ENCODE data around the gene PFDN2.
"Not testable (repeated sequence)": the region's sequence is repeated elsewhere in the genome, so short reads cannot be mapped to it uniquely, and the experiment has no call there.

PFDN2 gene

DNA sequence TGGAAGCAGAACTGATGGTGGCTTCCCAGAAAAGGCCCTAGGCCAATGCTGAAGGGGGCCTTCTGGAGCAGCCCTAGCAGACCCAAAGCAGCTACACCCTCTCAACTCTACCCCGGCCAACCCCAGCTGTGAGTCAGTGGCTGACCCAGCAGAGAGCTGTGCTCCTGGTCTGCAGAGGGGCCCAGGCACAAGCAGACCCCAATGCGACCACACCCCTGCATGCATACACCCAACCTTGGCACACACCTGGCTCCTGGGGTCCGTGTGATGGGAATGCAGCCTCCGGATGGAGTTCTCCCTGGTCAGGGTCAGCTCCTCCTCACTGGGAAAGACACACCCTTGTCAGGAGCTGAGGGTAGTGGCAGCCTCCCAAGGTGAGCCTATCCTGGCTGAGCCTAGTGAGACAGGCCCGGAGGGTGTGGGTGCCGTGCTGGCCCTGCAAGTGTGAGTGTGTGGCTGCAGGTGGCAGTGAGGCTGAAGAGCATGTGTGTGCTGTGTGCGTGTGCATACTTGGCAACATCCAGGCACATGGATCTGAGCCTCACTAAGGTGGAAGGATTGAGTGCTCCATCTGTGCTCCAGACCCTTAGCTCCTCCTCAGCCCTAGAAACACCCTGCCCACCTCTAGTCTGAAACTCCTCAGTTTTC is 44.2 kb downstream of the PFDN2 start:
- H3K9ac ChIP-seq (ENCODE audit: low read length), result no peak overlapping the region
- no peaks in the 10 kb centered on the region for H3K4me1 ChIP-seq (ENCODE audit: control insufficient read depth, low read depth, low read length)
- no peaks in the 10 kb centered on the region for H3K9me3 ChIP-seq (ENCODE audit: control insufficient read depth, low read depth, low read length)
- no peaks in the 10 kb centered on the region for H3K27me3 ChIP-seq (ENCODE audit: control insufficient read depth, insufficient read depth, low read length)
- no peak overlapping the region for H3K27ac ChIP-seq (ENCODE audit: low read length)
- no peaks in the 10 kb centered on the region for H3K36me3 ChIP-seq (ENCODE audit: control insufficient read depth, low read depth, low read length)
- H3K4me3 ChIP-seq (ENCODE audit: low read length), result no peak overlapping the region

DNA sequence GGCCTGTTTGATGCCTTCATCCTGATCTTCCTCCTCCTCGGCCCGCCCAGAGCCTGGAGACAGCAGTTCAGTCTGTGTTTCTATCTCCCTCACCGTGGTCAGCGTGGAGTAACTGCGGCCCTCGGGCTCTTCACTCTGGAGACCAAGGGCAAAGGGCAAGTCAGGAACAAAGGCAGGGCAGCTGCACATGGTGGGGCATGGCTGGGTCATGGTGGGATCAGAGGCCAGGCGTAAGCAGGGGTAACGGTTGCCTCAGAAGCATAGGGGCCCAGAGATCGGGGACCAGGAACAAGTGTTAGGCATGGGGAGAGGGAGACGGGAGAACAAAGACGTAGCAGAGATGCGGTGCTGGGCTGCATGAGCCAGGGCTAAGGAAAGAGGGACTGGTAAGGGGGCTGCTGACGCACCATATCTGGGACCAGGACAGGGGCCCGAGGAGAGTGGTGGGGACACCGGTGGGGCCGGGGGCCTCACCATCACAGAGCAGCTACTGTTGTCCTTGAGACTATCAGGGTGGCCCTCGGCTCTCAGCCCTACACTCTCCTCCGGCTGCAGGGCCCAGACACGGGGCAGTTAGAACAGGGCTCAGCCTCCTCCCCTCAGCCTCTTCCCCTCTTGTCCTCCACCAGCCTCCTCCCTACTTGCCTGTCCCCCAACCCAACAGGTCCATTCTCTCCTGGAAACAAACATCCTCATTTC is 44.9 kb downstream of the PFDN2 start:
- Histone ChIP-seq H3K4me3 (ENCODE audit: low read length) (no peak overlapping the region), H3K27ac (ENCODE audit: low read length) (no peak overlapping the region), H3K36me3 (ENCODE audit: control insufficient read depth, low read depth, low read length) (no peaks in the 10 kb centered on the region), H3K9me3 (ENCODE audit: control insufficient read depth, low read depth, low read length) (no peaks in the 10 kb centered on the region), H3K27me3 (ENCODE audit: control insufficient read depth, insufficient read depth, low read length) (no peaks in the 10 kb centered on the region), H3K4me1 (ENCODE audit: control insufficient read depth, low read depth, low read length) (no peaks in the 10 kb centered on the region), H3K9ac (ENCODE audit: low read length) (no peak overlapping the region)

DNA sequence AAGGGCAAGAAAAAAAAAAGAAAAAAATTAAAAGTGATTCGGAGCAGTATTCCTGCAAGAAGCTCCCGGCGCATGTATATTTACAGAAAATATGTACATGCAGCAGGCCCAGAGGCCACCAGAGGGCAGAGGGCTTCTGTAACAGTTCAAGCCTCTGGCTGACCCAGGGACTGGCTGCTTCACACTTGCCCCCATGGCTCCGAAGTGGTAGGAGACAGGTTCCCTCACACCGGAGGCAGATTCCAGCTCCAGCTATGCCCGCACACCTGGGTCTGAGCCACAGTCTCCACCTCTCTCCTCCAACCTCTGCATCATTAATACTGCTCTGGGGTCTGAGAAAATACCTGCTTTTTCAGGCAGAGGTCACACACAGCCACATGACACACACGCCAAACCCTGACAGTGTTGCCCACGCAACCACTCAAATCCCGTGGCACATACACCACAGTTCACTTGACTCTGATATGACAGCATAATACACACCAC is 45.9 kb downstream of the PFDN2 start:
- H3K4me1 ChIP-seq (ENCODE audit: control insufficient read depth, low read depth, low read length), result no peaks in the 10 kb centered on the region
- H3K36me3 ChIP-seq (ENCODE audit: control insufficient read depth, low read depth, low read length), result no peaks in the 10 kb centered on the region
- no peak overlapping the region for H3K4me3 ChIP-seq (ENCODE audit: low read length)
- no peaks in the 10 kb centered on the region for H3K9me3 ChIP-seq (ENCODE audit: control insufficient read depth, low read depth, low read length)
- no peaks in the 10 kb centered on the region for H3K27me3 ChIP-seq (ENCODE audit: control insufficient read depth, insufficient read depth, low read length)
- no peak overlapping the region for H3K9ac ChIP-seq (ENCODE audit: low read length)
- no peak overlapping the region for H3K27ac ChIP-seq (ENCODE audit: low read length)

DNA sequence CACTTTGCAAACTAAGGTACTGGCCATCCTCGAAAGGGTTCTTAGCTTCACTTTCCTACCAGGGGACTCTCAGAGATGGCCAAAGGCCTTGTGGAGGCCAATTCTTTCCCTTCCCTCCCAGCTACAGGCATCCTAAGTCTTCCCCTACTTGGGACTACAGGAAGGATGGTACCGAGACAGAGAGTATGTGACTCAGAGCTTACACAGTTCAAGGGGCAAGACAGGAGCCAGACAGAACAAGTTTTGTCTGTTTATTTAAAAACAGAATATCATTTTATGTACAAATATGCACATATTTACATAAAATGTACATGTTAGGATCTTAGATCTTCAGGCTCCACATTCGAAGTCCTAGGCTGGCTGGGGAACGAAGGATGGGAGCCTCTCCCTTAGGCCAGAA is 47.1 kb downstream of the PFDN2 start:
- Histone ChIP-seq H3K9me3 (ENCODE audit: control insufficient read depth, low read depth, low read length) (no peaks in the 10 kb centered on the region), H3K27ac (ENCODE audit: low read length) (no peak overlapping the region), H3K36me3 (ENCODE audit: control insufficient read depth, low read depth, low read length) (no peaks in the 10 kb centered on the region), H3K4me3 (ENCODE audit: low read length) (no peak overlapping the region), H3K4me1 (ENCODE audit: control insufficient read depth, low read depth, low read length) (no peaks in the 10 kb centered on the region), H3K9ac (ENCODE audit: low read length) (no peak overlapping the region), H3K27me3 (ENCODE audit: control insufficient read depth, insufficient read depth, low read length) (no peaks in the 10 kb centered on the region)

DNA sequence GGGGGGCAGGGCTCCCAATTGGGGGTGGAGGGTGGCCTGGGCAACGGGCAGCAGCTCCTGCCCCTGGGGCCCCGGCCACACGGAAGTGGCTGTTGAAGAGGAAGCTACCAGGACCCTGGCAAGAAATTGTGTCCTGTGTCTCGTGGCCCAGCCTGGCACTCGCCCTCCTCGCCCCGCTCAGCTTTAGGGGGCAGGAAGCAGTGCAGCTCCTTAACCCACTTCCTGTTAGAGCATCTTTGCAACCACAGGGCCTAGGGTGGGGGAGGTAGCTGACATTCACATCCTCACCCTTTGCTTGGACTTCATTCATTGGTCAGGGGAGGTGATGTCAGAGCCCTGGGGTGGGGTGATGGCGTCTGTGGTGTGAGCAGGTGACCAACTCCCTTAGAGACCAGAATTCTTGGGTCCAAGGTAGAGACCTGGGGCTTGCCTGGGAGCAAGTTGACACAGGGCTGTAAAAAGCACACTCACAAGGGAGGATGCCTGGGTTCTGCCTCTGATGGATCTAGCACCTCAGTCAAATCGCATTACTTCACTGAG is 48.0 kb downstream of the PFDN2 start, which contains the start of gene ARHGAP30:
Gene ARHGAP30, minus strand, starts transcription at position 161 of the 540 bp plus-strand sequence. CDS start 267 bp downstream, outside the sequence.
- H3K9me3 ChIP-seq (ENCODE audit: control insufficient read depth, low read depth, low read length), result no peaks in the 10 kb centered on the region
- H3K36me3 ChIP-seq (ENCODE audit: control insufficient read depth, low read depth, low read length), result no peaks in the 10 kb centered on the region
- no peak within 1 kb of the TSS for H3K4me3 ChIP-seq (ENCODE audit: low read length)
- H3K9ac ChIP-seq (ENCODE audit: low read length), result no peak within 1 kb of the TSS
- no peaks in the 10 kb centered on the region for H3K27me3 ChIP-seq (ENCODE audit: control insufficient read depth, insufficient read depth, low read length)
- no peaks in the 10 kb centered on the region for H3K4me1 ChIP-seq (ENCODE audit: control insufficient read depth, low read depth, low read length)
- no peak within 1 kb of the TSS for H3K27ac ChIP-seq (ENCODE audit: low read length)

DNA sequence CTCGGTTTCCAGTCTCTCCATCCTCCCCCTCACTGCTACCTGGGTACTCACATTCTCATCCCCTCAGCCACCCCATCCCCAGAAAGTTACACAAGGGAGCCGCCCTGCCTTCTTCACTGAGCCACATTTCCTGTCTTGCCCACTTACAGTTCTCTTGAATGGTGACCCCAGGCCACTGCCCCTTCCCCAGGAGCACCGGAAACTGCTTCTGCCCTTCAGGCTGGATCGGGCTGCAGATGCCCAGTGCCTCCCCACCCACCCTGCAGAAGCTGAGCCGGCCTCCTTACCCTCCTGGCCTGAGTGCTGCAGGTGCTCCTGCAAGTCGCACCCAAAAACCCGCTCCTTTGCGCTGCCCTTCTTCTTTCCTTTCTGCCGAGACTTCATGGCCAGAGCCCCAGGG is 48.6 kb downstream of the PFDN2 start:
- no peak overlapping the region for H3K4me3 ChIP-seq (ENCODE audit: low read length)
- no peak overlapping the region for H3K27ac ChIP-seq (ENCODE audit: low read length)
- H3K36me3 ChIP-seq (ENCODE audit: control insufficient read depth, low read depth, low read length), result no peaks in the 10 kb centered on the region
- H3K9ac ChIP-seq (ENCODE audit: low read length), result no peak overlapping the region
- H3K9me3 ChIP-seq (ENCODE audit: control insufficient read depth, low read depth, low read length), result no peaks in the 10 kb centered on the region
- no peaks in the 10 kb centered on the region for H3K4me1 ChIP-seq (ENCODE audit: control insufficient read depth, low read depth, low read length)
- no peaks in the 10 kb centered on the region for H3K27me3 ChIP-seq (ENCODE audit: control insufficient read depth, insufficient read depth, low read length)

DNA sequence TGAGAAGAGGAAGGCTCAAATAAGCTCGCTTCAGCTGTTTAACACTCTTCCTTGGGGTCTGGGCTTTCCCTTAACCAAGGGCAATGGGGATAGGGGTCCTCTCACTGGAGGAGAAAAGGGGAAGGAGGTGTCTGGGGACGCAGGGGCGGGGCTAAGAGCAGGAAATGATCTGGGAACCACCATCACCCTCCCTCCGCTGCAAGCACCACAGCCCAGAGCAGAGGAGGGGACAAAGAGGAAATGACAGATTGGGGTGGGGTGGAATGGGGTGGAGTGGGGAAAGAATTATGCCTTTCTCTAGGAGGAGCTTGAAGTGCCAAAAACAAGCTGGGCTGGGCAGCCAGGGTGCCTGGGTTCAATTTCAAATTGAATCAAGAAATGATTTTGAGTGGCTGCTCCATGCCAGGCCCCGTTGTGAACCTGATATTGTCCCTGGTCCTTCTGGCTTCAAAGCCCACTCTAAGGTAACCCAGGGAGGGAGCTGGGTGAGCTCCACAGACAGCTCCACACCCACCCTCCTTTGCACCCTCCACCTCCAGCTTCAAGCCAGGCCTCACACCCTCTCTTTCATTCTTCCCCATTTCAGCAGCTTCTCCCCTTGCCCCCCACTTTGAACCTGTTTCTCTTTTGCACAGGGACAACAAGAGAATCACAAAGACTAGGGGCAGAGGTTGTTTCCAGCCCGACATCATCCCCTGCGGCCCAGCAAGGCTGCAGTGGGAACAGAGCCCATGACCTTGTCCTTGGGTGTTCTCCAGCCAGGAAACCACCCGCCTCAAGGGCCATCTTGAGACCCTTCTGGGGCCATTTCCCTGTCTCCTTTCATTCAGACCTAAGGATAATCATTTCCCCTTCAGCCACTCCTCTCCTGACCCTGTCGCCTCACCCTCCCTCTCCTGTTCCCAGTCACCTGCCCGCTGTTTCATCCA is 49.3 kb downstream of the PFDN2 start:
- no peaks in the 10 kb centered on the region for H3K36me3 ChIP-seq (ENCODE audit: control insufficient read depth, low read depth, low read length)
- no peaks in the 10 kb centered on the region for H3K27me3 ChIP-seq (ENCODE audit: control insufficient read depth, insufficient read depth, low read length)
- no peak overlapping the region for H3K4me3 ChIP-seq (ENCODE audit: low read length)
- H3K27ac ChIP-seq (ENCODE audit: low read length), result no peak overlapping the region
- no peak overlapping the region for H3K9ac ChIP-seq (ENCODE audit: low read length)
- H3K4me1 ChIP-seq (ENCODE audit: control insufficient read depth, low read depth, low read length), result peaks cover 6% of the 10 kb centered on the region
- H3K9me3 ChIP-seq (ENCODE audit: control insufficient read depth, low read depth, low read length), result no peaks in the 10 kb centered on the region

DNA sequence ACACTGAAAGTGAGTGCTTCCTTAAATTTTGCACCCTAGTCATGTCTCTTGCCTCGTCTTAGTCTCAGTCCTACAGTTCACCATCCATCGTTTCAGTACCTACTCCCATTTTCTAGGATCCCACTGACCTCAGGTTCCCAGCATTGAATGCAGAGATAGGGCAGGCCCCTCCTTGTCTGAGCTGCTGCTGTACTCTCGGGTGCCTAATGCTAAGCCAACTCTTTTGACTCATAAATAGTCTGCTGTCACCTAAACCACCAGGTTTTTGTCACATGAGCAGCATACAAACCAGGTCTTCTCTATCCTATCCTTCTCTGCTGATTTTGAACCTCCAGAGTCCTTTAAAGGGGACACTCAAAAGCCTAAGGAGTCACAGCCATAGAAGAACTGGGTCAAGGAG is 51.1 kb downstream of the PFDN2 start:
- Histone ChIP-seq H3K36me3 (ENCODE audit: control insufficient read depth, low read depth, low read length) (no peaks in the 10 kb centered on the region), H3K27ac (ENCODE audit: low read length) (no peak overlapping the region), H3K27me3 (ENCODE audit: control insufficient read depth, insufficient read depth, low read length) (no peaks in the 10 kb centered on the region), H3K4me3 (ENCODE audit: low read length) (no peak overlapping the region), H3K9me3 (ENCODE audit: control insufficient read depth, low read depth, low read length) (no peaks in the 10 kb centered on the region), H3K9ac (ENCODE audit: low read length) (no peak overlapping the region), H3K4me1 (ENCODE audit: control insufficient read depth, low read depth, low read length) (peaks cover 7% of the 10 kb centered on the region)

DNA sequence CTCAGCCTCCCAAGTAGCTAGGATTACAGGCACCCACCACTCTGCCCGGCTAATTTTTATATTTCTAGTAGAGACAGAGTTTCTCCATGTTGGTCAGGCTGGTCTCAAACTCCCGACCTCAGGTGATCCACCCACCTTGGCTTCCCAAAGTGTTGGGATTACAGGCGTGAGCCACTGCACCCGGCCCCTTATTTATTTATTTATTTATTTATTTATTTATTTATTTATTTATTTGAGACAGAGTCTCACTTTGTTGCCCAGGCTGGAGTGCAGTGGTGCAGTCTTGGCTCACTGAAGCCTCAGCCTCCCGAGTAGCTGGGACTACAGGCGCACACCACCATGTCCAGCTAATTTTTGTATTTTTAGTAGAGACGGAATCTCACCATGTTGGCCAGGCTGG is 52.2 kb downstream of the PFDN2 start:
- H3K9ac ChIP-seq (ENCODE audit: low read length); H3K9me3 ChIP-seq (ENCODE audit: control insufficient read depth, low read depth, low read length); H3K36me3 ChIP-seq (ENCODE audit: control insufficient read depth, low read depth, low read length); H3K27ac ChIP-seq (ENCODE audit: low read length); H3K4me3 ChIP-seq (ENCODE audit: low read length); H3K4me1 ChIP-seq (ENCODE audit: control insufficient read depth, low read depth, low read length); H3K27me3 ChIP-seq (ENCODE audit: control insufficient read depth, insufficient read depth, low read length): not testable (repeated sequence)

DNA sequence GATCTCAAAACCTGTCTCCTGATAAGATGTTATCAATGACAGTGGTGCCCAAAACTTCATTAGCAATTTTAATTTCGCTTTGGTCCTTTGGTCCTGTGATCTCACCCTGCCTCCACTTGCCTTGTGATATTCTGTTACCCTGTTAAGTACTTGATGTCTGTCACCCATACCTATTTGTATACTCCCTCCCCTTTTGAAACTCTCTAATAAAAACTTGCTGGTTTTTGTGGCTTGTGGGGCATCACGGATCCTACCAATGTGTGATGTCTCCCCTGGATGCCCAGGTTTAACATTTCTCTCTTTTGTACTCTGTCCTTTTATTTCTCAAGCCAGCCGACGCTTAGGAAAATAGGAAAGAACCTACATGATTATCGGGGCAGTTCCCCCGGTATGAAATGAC is 53.9 kb downstream of the PFDN2 start:
- H3K9me3 ChIP-seq (ENCODE audit: control insufficient read depth, low read depth, low read length); H3K27ac ChIP-seq (ENCODE audit: low read length); H3K36me3 ChIP-seq (ENCODE audit: control insufficient read depth, low read depth, low read length); H3K4me1 ChIP-seq (ENCODE audit: control insufficient read depth, low read depth, low read length); H3K27me3 ChIP-seq (ENCODE audit: control insufficient read depth, insufficient read depth, low read length); H3K4me3 ChIP-seq (ENCODE audit: low read length); H3K9ac ChIP-seq (ENCODE audit: low read length): not testable (repeated sequence)

DNA sequence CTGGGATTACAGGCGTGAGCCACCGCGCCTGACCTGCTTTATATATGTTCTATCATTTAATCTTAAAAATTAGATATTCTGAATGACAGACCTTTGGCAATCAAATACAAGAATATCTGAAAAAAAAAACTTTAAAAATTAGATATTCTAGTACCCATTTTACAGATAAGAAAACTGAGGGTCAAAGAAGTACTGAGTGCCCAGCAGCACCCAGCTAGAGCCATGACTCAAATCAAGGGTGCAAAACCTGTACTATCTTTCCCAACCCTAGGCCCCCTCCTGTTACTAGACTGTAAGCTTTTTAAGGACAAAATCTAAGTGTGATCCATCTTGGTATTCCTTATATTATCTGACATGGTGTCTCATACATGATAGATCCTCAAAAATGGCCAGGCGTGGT is 56.4 kb downstream of the PFDN2 start:
- H3K27ac ChIP-seq (ENCODE audit: low read length), result no peak overlapping the region

More for the DNA sequence above, 56.4 kb downstream of the PFDN2 start:
- Histone ChIP-seq H3K9me3 (ENCODE audit: control insufficient read depth, low read depth, low read length) (no peaks in the 10 kb centered on the region), H3K4me3 (ENCODE audit: low read length) (no peak overlapping the region), H3K4me1 (ENCODE audit: control insufficient read depth, low read depth, low read length) (peaks cover 7% of the 10 kb centered on the region), H3K27me3 (ENCODE audit: control insufficient read depth, insufficient read depth, low read length) (no peaks in the 10 kb centered on the region), H3K9ac (ENCODE audit: low read length) (no peak overlapping the region), H3K36me3 (ENCODE audit: control insufficient read depth, low read depth, low read length) (no peaks in the 10 kb centered on the region)
